Right hindlimb (tissue), 1 donor: ENCODE data around the gene RHEB.

Source experiments
- DNase-seq: peaks from one replicate; pipeline ENCODE4 v3.0.0-alpha.2; 2018

Gene RHEB

DNA sequence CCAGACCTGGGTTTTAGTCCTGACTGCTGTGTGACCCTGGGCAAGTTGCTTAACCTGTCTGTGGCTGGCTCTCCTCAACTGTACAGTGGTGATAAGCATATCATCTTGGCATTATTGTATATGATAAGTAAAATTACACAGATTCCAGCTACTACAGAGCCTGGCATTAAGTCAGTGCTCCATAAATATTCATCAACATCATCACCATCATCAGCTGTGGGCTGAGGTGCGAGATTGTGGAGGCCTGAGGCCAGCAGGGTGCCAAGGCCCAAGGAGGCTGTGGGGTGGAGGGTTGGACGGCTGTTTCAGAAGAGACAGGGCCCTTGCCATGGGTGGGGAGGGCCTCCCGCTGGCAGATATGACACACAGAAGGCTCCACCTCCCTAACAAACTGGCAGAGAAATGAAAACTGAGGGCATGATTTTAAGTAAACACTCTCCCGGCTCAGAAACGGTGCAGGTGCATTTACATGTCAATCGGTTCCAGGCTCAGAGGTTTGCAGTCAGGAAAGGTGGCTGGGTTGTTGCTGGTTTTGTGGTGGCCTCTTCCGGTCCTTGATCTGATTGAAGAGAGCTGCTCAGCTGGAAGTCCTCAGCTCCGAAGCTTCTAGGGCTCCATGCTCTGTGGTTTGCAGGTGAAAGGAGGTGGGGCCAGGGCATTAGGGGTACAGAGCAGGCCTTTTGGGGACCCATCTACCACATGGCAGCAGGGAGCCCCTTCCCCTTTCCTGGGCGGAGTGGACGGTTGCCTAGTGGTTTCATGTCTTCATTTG, 89.9 kb downstream of the RHEB start:
- DNase-seq: no peak

DNA sequence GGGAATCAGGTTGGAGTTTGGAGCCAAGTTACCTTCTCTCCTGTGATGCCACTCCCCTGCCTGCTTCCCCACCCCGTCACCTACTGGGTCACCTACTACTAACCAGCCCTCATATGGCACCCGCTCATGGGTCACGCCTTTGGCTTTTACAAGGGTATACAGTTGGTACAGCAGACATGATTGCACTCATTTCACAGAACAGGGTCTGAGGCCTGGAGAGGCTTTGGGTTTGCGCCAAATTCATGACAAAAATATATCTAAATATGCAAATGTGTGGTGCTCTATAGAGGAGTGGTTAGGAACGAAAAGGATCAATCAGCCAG, 90.5 kb downstream of the RHEB start:
- DNase-seq: no peak

DNA sequence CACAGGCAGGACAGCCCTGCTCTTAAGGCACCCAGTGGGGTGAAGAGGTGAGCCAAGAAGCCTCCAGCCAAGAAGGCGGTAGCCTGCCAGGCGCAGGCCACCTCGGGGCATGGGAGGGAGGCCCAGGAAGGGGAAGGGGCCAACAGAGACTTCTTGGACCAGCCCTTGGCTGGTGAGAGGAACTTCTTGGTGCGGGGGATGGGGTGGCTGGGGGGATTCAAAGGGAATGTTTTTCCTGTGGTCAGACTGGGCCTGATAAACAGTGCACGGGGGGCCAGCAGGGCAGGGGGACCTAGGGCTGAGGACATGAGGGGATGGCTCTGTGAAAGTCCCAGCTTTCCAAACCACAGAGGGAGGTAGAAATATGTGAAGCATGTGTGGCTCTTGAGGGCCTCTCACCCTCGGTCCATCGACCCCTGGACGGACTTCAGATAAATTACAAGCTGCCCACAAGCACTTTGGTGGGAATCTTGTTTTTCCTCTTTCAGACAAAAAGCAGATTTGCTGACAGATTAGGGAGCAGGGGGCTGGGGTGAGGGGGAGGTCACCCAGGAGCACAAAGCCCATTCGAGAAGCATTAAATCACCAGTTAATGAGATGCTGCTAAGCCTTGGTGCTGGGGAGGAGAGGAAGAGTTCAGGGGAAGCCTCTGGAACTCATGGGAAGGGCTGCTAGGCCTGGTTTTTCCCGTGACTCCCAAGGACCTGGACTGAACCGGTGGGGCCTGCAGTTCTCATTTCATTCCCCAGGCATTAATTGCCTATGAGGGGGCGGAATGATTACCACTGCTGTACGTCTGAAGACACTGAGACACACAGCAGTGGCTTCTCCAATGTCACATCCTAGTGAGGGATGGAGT, 91.1 kb downstream of the RHEB start:
- DNase-seq: peak; percentile 69

- DNase-seq: no peak
Observed at GRCh38 chr7:151427705-151428377, 91.9 kb downstream of the RHEB start.

- peak; percentile 17 for DNase-seq
Observed at GRCh38 chr7:151426904-151427704, 92.6 kb downstream of the RHEB start.

GRCh38 chr7:151426441-151426903, 93.2 kb downstream of the RHEB start:
- peak; percentile 78 for DNase-seq

GRCh38 chr7:151425670-151426440, 93.8 kb downstream of the RHEB start:
- DNase-seq: peak; percentile 22

- DNase-seq: no peak
Observed at GRCh38 chr7:151424799-151425198, 94.9 kb downstream of the RHEB start.

DNA sequence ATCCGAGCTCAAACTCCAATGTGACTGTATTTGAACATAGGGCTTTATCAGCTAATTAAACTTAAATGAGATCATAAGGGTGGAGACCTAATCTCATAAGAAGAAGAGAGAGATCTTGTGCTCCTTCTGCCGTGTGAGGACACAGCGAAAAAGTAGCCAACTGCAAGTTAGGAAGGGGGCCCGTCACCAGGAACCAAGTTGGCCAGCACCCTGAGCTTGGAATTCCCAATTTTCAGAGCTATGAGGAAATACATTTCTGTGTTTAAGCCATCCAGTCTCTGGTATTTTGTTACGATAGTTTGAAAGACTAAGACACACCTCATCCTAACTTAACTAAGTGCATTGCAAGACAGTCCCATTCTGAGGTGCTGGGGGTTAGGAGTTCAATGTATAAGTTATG, 95.8 kb downstream of the RHEB start:
- DNase-seq: no peak

- DNase-seq: no peak
Observed at GRCh38 chr7:151423226-151423625, 96.5 kb downstream of the RHEB start.

GRCh38 chr7:151422212-151422611, 97.5 kb downstream of the RHEB start:
- no peak for DNase-seq

- DNase-seq: peak; percentile 19
Observed at GRCh38 chr7:151420144-151420543, 99.6 kb downstream of the RHEB start.

DNA sequence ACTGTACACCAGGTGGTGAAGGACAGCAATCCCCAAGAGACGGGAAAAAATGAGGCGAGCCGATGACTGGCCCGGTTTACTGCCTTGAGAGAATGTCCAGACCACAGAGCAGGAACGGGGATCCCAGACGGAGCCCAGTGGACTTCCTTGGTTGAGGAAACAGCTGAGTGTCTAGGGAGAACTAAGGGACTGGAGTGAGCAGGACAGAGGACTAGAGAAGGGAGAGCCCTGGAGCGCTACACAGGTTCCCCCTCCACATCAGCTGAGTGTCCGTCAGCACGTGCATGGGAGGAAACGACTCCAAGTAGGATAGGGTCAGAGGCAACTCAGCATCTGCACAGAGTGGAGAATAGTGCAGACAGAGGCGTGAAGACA, 102.8 kb downstream of the RHEB start:
- no peak for DNase-seq

- no peak for DNase-seq
Observed at GRCh38 chr7:151416112-151416940, 103.4 kb downstream of the RHEB start.
